HepG2 (cell line): ENCODE data around the gene SMIM22. TPM values are rescaled to one million over a fixed set of nuclear protein-coding genes. Genes with fewer than 3 reads are reported as not detected.

ENCODE experiments used
- ATAC-seq: fragments of 200-7000 bp; cut with Tn5 transposase; 3 replicates; pipeline ENCODE4 v1.9.1; 2020; ENCODE audit warnings: mild to moderate bottlenecking, moderate library complexity
- BruUV-seq: library from RNA; stranded (reverse); fragments of 400-500 nt; replicated peaks from 2 replicates; lab custom pipeline; 2021; lab: Mats Ljungman, UMichigan
- CTCF ChIA-PET: fragments of 300-600 bp; formaldehyde crosslinking; extraction: SDS; loops from one replicate; lab custom pipeline; 2021; ENCODE audit warnings: low total read pairs, inconsistent platforms, low intra/inter-chr PET ratio; lab: Yijun Ruan, JAX
- POLR2A ChIA-PET: fragments of 350-600 bp; sonication (Branson Sonifier 250); formaldehyde crosslinking; loops from one replicate; lab custom pipeline; 2020; ENCODE audit warnings: antibody characterized with exemption, inconsistent platforms; lab: Yijun Ruan, JAX
- DNase-seq: peaks from one replicate; pipeline ENCODE4 v3.0.0-alpha.2; 2015; ENCODE audit warnings: low spot score
- FAIRE-seq: peaks from 3 replicates; lab custom pipeline; 2011; peaks lifted over from hg19 to GRCh38; lab: Jason Lieb, UNC
- H2AFZ ChIP-seq: one replicate; pipeline ENCODE4 v1.6.1; 2011; ENCODE audit warnings: low read length, inconsistent platforms
- H3K27ac ChIP-seq: fragments of 300-600 bp; 3 replicates; pipeline ENCODE4 v1.8.0; 2011; ENCODE audit warnings: mixed run types, mild to moderate bottlenecking, mixed read lengths, low read length, inconsistent platforms; ENCODE audit not compliant: insufficient read depth; ENCODE audit errors: extremely low read length
- H3K27me3 ChIP-seq, 2 experiments: fragments of 200-600 bp in 1 of 2; 2 replicates in 1 of 2; 3 replicates in 1 of 2; pipeline versions ENCODE4 v1.6.0 to v1.8.0; 2011; ENCODE audit warnings: low read length in 2 of 2, mild to moderate bottlenecking in 2 of 2, moderate library complexity in 2 of 2, inconsistent platforms in 1 of 2; ENCODE audit not compliant: insufficient read depth in 2 of 2, control insufficient read depth in 1 of 2
- H3K36me3 ChIP-seq, 2 experiments: fragments of 200-600 bp in 1 of 2; replicated peaks in 1 of 2; 2 replicates in 1 of 2; 3 replicates in 1 of 2; pipeline versions ENCODE4 v1.5.1 to v1.8.0; 2011; ENCODE audit warnings: low read length in 2 of 2, inconsistent platforms in 1 of 2; ENCODE audit not compliant: insufficient read depth in 2 of 2, control insufficient read depth in 1 of 2
- H3K4me1 ChIP-seq: 2 replicates; pipeline ENCODE4 v1.5.1; 2012; ENCODE audit warnings: low read length, inconsistent platforms; ENCODE audit not compliant: insufficient read depth
- H3K4me2 ChIP-seq: 2 replicates; pipeline ENCODE4 v1.6.0; 2011; ENCODE audit warnings: low read depth, low read length, inconsistent platforms
- H3K4me3 ChIP-seq, 3 experiments: fragments of 200-600 bp in 1 of 3; sonication (generic), shearing (Covaris generic) in 1 of 3; replicated peaks in 1 of 3; 2 replicates each; pipeline ENCODE4 v1.5.1; 2011 to 2016; ENCODE audit warnings: low read length in 3 of 3, inconsistent platforms in 2 of 3, low read depth in 2 of 3, mild to moderate bottlenecking in 2 of 3, control low read depth in 1 of 3, mixed read lengths in 1 of 3; ENCODE audit not compliant: insufficient read depth in 1 of 3
- H3K79me2 ChIP-seq: one replicate; pipeline ENCODE4 v1.6.1; 2011; ENCODE audit warnings: low read length, inconsistent platforms; ENCODE audit not compliant: insufficient read depth
- H3K9ac ChIP-seq: 2 replicates; pipeline ENCODE4 v1.6.0; 2011; ENCODE audit warnings: mild to moderate bottlenecking, low read depth, low read length, inconsistent platforms; ENCODE audit not compliant: insufficient read depth
- H3K9me3 ChIP-seq: 2 replicates; pipeline ENCODE4 v1.5.1; 2012; ENCODE audit warnings: mild to moderate bottlenecking, low read length
- H4K20me1 ChIP-seq: 2 replicates; pipeline ENCODE4 v1.6.0; 2011; ENCODE audit warnings: inconsistent platforms, mild to moderate bottlenecking, low read length, moderate library complexity; ENCODE audit not compliant: insufficient read depth
- GTF2F1 ChIP-seq: fragments of 150-350 bp; IDR thresholded peaks from 2 replicates; pipeline ENCODE4 v1.6.1; 2014; ENCODE audit warnings: low read length
- MAZ ChIP-seq, 2 experiments: sonication (generic) in 1 of 2; formaldehyde crosslinking in 1 of 2; IDR thresholded peaks; 2 replicates each; pipeline versions ENCODE4 v1.5.0 to v1.6.1; 2012 to 2020; ENCODE audit warnings: low read depth in 2 of 2, mild to moderate bottlenecking in 2 of 2, borderline replicate concordance in 1 of 2, improper control_type of control experiment in 1 of 2, low read length in 1 of 2, missing genetic modification reagents in 1 of 2, moderate library complexity in 1 of 2
- MZF1 ChIP-seq: sonication (generic); formaldehyde crosslinking; IDR thresholded peaks from 2 replicates; pipeline ENCODE4 v1.8.1; 2023; ENCODE audit warnings: mild to moderate bottlenecking, missing genetic modification reagents, borderline replicate concordance
- NRL ChIP-seq: sonication (generic); formaldehyde crosslinking; IDR thresholded peaks from 2 replicates; pipeline ENCODE4 v1.5.0; 2020; ENCODE audit warnings: missing genetic modification reagents, mild to moderate bottlenecking, moderate library complexity, borderline replicate concordance
- PHF20 ChIP-seq: sonication (generic); formaldehyde crosslinking; IDR thresholded peaks from 2 replicates; pipeline ENCODE4 v1.5.0; 2020; ENCODE audit warnings: mild to moderate bottlenecking, missing genetic modification reagents
- ZBTB1 ChIP-seq: sonication (generic); formaldehyde crosslinking; IDR thresholded peaks from 2 replicates; pipeline ENCODE4 v1.4.0; 2020; ENCODE audit warnings: missing genetic modification reagents, borderline replicate concordance
- WGBS: methylation state at CpG from one replicate; pipeline ENCODE4 v1.1.6; 2017; ENCODE audit warnings: low lambda C conversion rate; 5-methylcytosine and 5-hydroxymethylcytosine counted together
- in situ Hi-C: cut with HindIII; loops from 2 replicates; pipeline ENCODE4 v1.10.0; 2017; ENCODE audit warnings: low pct_unique_long_range_greater_than_20kb; ENCODE audit not compliant: extremely low pct_ligation_motif_present
- intact Hi-C: fragments of 100-400 bp; cut with micrococcal nuclease; formaldehyde crosslinking; loops from one replicate; pipeline ENCODE4 v1.10.0; 2022; ENCODE audit not compliant: unreplicated experiment
- polyA plus RNA-seq, 8 experiments: library from polyadenylated mRNA; depleted of rRNA in 3 of 8; stranded (reverse) in 7 of 8; unstranded in 1 of 8; fragments of >200 nt; fragmentation: Illumina TruSeq in 4 of 8; extraction: Trizol in 4 of 8; gene quantifications; 2 replicates each; pipeline versions ENCODE4 v1.2.1 to v1.2.3, GENCODE V29; 2011 to 2016; ENCODE audit warnings: low read depth in 4 of 8, missing spikeins in 1 of 8, mixed read lengths in 1 of 8; ENCODE audit not compliant: insufficient read depth in 1 of 8
- total RNA-seq, 5 experiments: library from RNA; depleted of rRNA; stranded (reverse); fragments of >200 nt; fragmentation: Illumina TruSeq; extraction: Trizol; gene quantifications; 2 replicates each; pipeline ENCODE4 v1.2.3, GENCODE V29; 2016; ENCODE audit warnings: low read depth in 1 of 5
- TF ChIP-seq, protein P1 (sequence below): sonication (generic); formaldehyde crosslinking; IDR thresholded peaks from 2 replicates; pipeline ENCODE4 v1.5.0; 2020; ENCODE audit warnings: mild to moderate bottlenecking, missing genetic modification reagents
- TF ChIP-seq, protein P2 (sequence below): sonication (generic); formaldehyde crosslinking; conservative IDR thresholded peaks from 2 replicates; pipeline ENCODE4 v1.4.0; 2020; ENCODE audit warnings: missing genetic modification reagents
- TF ChIP-seq, protein P3 (sequence below): IDR thresholded peaks from 2 replicates; pipeline ENCODE4 v1.6.1; 2016; ENCODE audit warnings: missing compliant biosample characterization, missing genetic modification reagents, borderline replicate concordance
- TF ChIP-seq, protein P4 (sequence below): sonication (generic); formaldehyde crosslinking; IDR thresholded peaks from 2 replicates; pipeline ENCODE4 v1.5.1; 2020; ENCODE audit warnings: missing genetic modification reagents, mild to moderate bottlenecking, borderline replicate concordance
- TF ChIP-seq, protein P5 (sequence below): sonication (generic); formaldehyde crosslinking; IDR thresholded peaks from 2 replicates; pipeline ENCODE4 v1.4.0; 2020; ENCODE audit warnings: missing genetic modification reagents

The SMIM22 gene
- total and polyA plus RNA-seq, 2 of the 13 experiments (the other 11 are each of a cell fraction or from before 2014, with no cell fraction given) = not detected

DNA sequence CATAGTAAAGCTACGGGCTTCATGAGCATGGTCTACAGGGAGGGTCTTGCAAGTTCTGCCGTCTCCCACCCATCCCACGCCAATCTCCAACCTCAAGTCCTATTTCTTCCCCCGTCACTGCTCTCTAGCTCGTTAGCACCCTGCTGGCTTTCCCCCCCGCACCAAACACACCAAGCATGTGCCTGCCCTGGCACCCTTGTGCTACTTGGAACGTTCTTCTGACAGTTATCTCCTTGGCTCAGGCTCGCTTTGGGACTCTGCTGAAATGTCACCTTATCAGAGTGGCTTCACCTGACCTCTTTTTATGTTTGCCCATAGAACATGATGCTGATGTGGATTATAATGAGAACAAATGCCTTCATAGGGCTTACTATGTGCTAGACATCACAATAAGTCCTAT is 30.0 kb downstream of the SMIM22 start:
- no peaks in the 10 kb centered on the region for H3K9me3 ChIP-seq
- no peak overlapping the region for H3K4me3 ChIP-seq
- H3K27ac ChIP-seq = no peak overlapping the region
- H3K4me1 ChIP-seq = no peaks in the 10 kb centered on the region
- TF ChIP-seq, protein P1, sequence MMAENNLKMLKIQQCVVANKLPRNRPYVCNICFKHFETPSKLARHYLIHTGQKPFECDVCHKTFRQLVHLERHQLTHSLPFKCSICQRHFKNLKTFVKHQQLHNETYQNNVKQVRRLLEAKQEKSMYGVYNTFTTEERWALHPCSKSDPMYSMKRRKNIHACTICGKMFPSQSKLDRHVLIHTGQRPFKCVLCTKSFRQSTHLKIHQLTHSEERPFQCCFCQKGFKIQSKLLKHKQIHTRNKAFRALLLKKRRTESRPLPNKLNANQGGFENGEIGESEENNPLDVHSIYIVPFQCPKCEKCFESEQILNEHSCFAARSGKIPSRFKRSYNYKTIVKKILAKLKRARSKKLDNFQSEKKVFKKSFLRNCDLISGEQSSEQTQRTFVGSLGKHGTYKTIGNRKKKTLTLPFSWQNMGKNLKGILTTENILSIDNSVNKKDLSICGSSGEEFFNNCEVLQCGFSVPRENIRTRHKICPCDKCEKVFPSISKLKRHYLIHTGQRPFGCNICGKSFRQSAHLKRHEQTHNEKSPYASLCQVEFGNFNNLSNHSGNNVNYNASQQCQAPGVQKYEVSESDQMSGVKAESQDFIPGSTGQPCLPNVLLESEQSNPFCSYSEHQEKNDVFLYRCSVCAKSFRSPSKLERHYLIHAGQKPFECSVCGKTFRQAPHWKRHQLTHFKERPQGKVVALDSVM (CRISPR knock-in tag) = no peak
- no peak for TF ChIP-seq GTF2F1
- TF ChIP-seq, protein P2, sequence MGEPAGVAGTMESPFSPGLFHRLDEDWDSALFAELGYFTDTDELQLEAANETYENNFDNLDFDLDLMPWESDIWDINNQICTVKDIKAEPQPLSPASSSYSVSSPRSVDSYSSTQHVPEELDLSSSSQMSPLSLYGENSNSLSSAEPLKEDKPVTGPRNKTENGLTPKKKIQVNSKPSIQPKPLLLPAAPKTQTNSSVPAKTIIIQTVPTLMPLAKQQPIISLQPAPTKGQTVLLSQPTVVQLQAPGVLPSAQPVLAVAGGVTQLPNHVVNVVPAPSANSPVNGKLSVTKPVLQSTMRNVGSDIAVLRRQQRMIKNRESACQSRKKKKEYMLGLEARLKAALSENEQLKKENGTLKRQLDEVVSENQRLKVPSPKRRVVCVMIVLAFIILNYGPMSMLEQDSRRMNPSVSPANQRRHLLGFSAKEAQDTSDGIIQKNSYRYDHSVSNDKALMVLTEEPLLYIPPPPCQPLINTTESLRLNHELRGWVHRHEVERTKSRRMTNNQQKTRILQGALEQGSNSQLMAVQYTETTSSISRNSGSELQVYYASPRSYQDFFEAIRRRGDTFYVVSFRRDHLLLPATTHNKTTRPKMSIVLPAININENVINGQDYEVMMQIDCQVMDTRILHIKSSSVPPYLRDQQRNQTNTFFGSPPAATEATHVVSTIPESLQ (CRISPR knock-in tag) = no peak
- TF ChIP-seq, protein P3, sequence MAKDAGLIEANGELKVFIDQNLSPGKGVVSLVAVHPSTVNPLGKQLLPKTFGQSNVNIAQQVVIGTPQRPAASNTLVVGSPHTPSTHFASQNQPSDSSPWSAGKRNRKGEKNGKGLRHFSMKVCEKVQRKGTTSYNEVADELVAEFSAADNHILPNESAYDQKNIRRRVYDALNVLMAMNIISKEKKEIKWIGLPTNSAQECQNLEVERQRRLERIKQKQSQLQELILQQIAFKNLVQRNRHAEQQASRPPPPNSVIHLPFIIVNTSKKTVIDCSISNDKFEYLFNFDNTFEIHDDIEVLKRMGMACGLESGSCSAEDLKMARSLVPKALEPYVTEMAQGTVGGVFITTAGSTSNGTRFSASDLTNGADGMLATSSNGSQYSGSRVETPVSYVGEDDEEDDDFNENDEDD (CRISPR knock-in tag) = no peak
- TF ChIP-seq, protein P4, sequence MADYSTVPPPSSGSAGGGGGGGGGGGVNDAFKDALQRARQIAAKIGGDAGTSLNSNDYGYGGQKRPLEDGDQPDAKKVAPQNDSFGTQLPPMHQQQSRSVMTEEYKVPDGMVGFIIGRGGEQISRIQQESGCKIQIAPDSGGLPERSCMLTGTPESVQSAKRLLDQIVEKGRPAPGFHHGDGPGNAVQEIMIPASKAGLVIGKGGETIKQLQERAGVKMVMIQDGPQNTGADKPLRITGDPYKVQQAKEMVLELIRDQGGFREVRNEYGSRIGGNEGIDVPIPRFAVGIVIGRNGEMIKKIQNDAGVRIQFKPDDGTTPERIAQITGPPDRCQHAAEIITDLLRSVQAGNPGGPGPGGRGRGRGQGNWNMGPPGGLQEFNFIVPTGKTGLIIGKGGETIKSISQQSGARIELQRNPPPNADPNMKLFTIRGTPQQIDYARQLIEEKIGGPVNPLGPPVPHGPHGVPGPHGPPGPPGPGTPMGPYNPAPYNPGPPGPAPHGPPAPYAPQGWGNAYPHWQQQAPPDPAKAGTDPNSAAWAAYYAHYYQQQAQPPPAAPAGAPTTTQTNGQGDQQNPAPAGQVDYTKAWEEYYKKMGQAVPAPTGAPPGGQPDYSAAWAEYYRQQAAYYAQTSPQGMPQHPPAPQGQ = no peak
- TF ChIP-seq, protein P5, sequence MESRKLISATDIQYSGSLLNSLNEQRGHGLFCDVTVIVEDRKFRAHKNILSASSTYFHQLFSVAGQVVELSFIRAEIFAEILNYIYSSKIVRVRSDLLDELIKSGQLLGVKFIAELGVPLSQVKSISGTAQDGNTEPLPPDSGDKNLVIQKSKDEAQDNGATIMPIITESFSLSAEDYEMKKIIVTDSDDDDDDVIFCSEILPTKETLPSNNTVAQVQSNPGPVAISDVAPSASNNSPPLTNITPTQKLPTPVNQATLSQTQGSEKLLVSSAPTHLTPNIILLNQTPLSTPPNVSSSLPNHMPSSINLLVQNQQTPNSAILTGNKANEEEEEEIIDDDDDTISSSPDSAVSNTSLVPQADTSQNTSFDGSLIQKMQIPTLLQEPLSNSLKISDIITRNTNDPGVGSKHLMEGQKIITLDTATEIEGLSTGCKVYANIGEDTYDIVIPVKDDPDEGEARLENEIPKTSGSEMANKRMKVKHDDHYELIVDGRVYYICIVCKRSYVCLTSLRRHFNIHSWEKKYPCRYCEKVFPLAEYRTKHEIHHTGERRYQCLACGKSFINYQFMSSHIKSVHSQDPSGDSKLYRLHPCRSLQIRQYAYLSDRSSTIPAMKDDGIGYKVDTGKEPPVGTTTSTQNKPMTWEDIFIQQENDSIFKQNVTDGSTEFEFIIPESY = no peak
- TF ChIP-seq MAZ (IDR thresholded peaks at IDR 0.05; ENCODE audit: borderline replicate concordance, low read depth, low read length) = no peak
- TF ChIP-seq MAZ (CRISPR knock-in tag; IDR thresholded peaks at IDR 0.05; ENCODE audit: low read depth) = no peak
- no peak for TF ChIP-seq NRL (CRISPR knock-in tag)
- no peak for TF ChIP-seq ZBTB1 (CRISPR knock-in tag)
- TF ChIP-seq PHF20 (CRISPR knock-in tag) = no peak
- no peak for TF ChIP-seq MZF1
- no peaks in the 10 kb centered on the region for H3K79me2 ChIP-seq
- BruUV-seq = no TSS peak
- H4K20me1 ChIP-seq = no peaks in the 10 kb centered on the region
- no peak for FAIRE-seq
- no peaks in the 10 kb centered on the region for H3K27me3 ChIP-seq
- ChIA-PET POLR2A (no interaction called here), CTCF (no interaction called here)
- in situ Hi-C loops (no loop called here), intact Hi-C loops (no loop called here)
- WGBS = 96% methylated on average over 8 of the region's 8 CpGs
- no peak for ATAC-seq
- H3K36me3 ChIP-seq = peaks cover 32 to 78% of the 10 kb centered on the region in 2 experiments
- H2AFZ ChIP-seq = no peak overlapping the region
- no peak overlapping the region for H3K9ac ChIP-seq
- H3K4me2 ChIP-seq = no peak overlapping the region
- no peak for DNase-seq
